Ovary (tissue), 3 donors: ENCODE measurements around the gene VAPA.

ENCODE experiments used
- POLR2A ChIP-seq: fragments of 450-650 bp; IDR thresholded peaks from one replicate; pipeline ENCODE4 v1.6.1; 2017; ENCODE audit warnings: antibody characterized with exemption, mild to moderate bottlenecking, moderate library complexity
- TF ChIP-seq, protein P1 (sequence below), 3 donors: fragments of 450-650 bp in 2 of 3; fragments of 200-600 bp in 1 of 3; IDR thresholded peaks; one replicate each; pipeline versions ENCODE4 v1.5.1 to v1.8.0; 2016 to 2022; ENCODE audit warnings: antibody characterized with exemption in 3 of 3, mild to moderate bottlenecking in 1 of 3
- donor health status: DM: no; HTN: no; CAD: no.

DNA sequence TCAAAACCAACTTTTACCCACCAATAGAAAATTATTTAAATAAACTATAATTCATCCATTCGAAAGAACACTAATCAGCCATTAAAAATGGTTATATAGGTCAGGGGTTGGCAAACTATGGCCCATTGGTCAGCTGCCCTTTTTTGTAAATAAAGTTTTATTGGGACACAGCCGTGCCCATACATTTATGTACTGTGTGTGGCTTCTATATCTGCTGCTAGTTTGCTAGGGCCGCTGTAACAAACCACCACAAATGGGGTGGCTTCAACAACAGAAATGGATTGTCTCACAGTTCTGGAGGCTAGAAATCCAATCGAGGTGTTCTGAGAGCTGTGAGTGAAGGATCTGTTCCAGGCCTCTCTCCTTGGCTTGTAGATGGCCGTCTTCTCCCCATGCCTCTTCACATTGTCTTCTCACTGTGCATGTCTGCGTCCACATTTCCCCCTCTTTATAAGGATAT, 35.0 kb upstream of the VAPA start:
- TF ChIP-seq, protein P1, sequence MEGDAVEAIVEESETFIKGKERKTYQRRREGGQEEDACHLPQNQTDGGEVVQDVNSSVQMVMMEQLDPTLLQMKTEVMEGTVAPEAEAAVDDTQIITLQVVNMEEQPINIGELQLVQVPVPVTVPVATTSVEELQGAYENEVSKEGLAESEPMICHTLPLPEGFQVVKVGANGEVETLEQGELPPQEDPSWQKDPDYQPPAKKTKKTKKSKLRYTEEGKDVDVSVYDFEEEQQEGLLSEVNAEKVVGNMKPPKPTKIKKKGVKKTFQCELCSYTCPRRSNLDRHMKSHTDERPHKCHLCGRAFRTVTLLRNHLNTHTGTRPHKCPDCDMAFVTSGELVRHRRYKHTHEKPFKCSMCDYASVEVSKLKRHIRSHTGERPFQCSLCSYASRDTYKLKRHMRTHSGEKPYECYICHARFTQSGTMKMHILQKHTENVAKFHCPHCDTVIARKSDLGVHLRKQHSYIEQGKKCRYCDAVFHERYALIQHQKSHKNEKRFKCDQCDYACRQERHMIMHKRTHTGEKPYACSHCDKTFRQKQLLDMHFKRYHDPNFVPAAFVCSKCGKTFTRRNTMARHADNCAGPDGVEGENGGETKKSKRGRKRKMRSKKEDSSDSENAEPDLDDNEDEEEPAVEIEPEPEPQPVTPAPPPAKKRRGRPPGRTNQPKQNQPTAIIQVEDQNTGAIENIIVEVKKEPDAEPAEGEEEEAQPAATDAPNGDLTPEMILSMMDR (IDR thresholded peaks at IDR 0.05), result no peak
- TF ChIP-seq POLR2A, result no peak
